Stimulated activated CD8-positive, alpha-beta memory T cell treated with anti-CD3 and anti-CD28 coated beads, Interleukin-15, amount 100 ng/mL, for 24 hours (primary cell): ENCODE results near the gene APOA4.
"Not testable (repeated sequence)": the region's sequence is repeated elsewhere in the genome, so short reads cannot be mapped to it uniquely, and the experiment has no call there.

Experiments
- DNase-seq: peaks from one replicate; pipeline ENCODE4 v3.0.0-alpha.2; 2020; ENCODE audit warnings: low read depth

APOA4 gene

DNA sequence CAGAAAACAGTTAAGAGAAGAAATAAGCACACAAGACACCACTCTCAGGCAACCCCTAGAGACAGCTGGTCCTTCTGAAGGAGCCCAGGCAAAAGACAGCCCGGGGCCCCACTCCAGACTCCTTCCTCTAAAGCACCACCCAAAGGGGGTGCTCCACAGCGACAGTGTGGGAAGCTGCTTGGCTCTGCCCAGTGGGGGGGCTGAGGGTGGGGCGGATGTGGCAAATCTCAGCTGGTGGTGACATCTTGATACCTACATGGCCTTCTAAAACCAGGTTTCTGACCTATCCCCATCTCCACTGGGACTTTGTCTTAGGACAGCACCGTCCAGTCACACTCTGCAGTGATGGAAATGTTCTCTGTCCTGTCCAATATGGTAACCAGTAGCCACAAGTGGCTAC is 24.5 kb upstream of the APOA4 start:
- no peak for DNase-seq

DNA sequence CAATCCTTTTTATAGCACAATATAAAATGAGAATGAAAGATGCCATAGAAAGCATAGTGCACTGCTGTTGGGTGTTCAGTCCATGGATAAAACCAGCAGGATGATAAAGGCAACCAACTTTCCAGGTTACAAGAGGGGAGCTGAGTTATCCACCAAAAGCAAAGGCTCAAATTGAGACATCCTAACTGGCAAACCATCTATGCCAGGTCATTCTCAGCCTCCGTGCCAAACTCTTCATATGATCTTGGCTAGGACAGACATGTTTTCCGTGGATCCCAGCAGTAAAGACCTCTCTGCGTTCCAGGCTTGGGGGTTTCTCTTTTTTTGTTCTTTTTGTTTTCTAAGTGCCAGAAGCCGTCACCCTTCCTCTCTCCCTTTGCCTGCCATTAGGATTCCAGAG is 21.6 kb upstream of the APOA4 start:
- DNase-seq, result no peak

DNA sequence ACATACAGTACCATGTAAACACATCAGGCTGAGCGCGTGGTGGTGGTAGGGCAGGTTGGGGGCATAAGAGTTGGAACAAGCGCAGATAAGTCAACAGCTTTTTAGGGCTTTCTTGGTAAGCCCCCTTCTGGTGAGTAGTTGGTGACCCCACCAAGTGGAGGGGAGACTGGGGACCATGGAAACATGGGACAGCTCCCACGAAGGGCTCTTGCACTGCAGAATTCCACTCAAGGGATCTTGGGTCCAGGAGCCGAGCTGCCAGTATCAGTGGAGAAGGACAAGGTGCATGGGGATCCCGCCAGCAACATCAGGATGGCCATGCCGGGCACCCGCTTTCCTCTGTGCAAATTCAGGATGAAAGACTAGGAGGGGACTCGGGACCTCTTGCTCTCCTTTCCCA is 20.6 kb upstream of the APOA4 start:
- DNase-seq, result no peak

DNA sequence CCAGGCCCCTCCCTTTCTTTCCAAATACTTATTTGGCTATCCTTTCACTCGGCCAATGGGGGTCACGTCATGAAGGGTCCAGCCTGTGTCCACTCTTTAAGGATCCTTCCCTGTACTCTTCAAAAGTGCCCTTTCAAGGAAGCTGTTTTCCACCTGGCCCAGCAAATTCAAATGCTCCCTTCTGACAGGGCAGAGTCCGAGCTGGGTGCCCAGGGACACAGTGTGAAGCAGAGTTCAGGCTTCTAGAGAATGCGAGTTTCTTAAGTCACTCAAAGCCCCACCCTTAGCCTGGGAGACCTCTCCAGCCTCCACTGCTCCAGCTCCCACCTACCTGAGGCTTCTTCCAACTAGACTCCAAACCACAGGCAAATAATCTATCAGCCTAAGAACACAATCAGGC is 19.8 kb upstream of the APOA4 start:
- DNase-seq, result no peak

DNA sequence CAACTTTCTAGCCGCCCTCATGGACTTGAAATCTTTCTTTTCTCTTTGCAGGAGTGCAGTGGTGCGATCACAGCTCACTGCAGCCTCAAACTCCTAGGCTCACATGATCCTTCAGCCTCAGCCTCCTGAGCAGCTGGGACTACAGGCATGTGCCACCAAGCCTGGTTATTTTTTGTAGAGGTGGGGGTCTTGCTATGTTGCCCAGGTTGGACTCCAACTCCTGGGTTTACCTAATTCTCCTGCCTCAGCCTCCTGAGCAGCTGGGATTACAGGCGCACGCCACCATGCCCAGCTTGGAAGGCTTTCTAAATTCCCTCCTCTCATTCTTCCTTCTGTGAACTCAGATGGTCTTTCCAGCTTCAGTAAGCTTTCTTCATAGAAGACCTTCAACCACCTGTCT is 19.0 kb upstream of the APOA4 start:
- DNase-seq, result no peak

DNA sequence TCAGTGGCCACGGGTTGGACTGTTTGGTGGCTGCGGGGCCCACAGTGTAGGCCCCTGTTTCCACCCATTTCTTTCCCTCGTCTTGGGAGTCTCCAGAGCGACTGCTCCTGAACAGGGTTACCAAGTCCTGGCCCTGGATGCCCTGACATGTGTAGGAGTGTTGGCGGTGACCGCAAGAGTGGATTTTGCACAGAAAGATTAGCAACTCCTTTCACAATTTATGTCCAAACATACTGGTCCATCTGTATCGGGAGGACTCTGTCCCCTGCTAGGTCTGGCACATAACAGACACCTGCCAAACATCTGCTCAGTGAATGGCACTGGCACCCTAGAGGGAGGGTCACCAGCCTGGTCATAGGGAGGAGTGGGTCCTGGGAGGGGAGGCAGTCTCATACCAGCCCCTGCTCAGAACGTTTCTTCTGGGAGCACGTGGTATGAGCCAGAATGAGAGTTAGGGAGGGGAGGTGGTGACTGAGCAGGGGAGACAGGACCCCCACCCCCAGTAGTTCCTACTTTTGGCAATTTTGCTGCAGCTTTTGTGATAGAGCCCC is 17.7 kb upstream of the APOA4 start:
- no peak for DNase-seq

DNA sequence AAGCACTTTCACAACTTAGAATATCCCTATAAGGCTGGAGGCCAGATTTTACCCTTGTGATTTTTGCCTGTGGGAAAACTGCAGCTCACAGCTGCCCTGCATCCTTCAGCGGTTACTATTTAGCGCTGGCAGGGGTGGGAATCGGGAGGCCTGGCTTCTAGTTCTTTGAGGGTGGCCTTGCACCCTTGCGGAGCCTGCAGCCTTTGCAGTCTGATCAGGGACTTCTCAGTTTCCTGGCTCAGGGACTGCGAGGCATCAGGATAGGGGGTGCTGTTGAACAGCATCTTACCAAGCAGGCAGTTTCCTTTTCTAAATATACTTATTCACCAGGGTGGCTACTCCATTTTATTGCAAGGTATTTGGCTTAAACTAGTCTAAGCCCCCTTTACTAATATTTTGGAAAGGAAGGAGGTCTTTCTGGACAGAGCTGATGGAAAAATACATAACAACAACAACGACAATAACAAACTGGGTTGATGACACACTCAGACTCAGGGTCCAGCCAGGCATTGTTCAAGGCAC is 17.2 kb upstream of the APOA4 start:
- no peak for DNase-seq

DNA sequence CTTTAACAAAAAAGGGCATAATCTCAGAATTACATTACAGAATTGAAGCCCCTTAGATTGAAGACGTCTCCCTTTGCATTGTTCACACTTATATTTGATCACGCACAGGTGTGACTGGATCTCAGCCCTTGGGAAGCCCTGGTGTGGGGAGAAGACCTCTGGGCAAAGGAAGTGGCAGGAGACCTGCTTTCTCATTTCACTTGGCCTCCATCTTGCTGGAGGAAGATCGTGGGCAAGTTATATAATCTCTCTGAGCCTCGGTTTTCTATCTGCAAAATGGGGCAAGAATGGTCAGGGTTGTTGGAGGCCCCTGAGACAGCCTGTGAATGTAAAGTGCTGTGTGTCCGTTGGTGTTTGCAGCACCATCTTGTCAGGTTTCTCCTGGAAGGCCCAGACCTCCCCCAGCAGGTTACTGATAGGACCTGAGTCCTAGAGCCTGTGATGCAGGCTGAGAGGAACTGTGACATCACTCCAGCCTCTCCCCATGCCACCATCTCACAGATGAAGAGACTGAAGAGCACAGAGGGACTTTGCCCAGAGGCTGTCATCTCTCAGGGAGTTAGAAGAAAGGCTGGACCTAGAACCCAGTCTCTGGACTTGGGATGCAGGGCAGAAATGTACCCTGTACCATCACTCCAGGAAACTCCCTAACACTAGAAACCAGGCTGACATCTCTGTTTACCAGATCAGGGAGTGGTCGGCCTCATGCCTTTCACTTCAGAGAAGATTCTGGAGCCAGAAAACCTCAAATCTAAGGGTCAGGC is 15.4 kb upstream of the APOA4 start:
- DNase-seq, result no peak

DNA sequence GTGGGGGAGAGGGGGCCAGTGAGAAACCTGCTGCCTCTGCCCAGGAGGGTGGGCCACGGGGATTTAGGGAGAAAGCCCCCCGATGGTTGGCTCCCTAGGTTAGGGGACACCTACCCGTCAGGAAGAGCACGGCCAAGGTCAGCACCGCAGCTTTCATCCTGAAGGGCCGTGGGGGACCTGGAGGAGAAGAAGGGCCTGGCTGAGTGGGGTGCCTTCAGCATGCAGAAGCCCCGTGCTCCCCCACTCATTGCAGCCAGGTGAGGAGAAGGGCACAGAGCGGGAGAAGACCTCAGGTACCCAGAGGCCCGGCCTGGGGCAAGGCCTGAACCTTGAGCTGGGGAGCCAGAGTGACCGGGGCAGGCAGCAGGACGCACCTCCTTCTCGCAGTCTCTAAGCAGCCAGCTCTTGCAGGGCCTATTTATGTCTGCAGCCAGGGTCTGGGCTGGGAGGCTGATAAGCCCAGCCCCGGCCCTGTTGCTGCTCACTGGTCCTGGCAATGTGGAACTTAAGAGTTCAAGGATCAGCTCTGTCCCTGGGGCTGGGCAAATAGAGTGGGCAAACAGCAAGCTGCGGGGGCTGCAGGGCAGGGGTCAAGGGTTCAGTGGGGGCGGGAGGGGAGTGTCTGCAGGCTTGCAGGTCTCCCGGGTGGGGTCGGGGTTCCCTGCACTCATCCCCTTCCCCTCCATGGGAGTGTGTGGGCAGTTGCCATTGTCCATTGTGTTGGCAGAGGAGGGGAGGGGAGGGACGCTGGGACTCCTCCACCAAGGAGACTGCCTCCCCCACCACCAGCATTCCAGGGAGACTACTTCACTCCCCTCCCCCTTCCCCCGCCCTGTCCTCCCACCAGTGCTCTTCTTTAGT is 14.4 kb upstream of the APOA4 start, which contains the start of gene APOA1:
APOA1 (minus strand) TSS at position 392 of the 861 bp plus-strand sequence; CDS start at position 157, 235 bp downstream.
- no peak for DNase-seq

DNA sequence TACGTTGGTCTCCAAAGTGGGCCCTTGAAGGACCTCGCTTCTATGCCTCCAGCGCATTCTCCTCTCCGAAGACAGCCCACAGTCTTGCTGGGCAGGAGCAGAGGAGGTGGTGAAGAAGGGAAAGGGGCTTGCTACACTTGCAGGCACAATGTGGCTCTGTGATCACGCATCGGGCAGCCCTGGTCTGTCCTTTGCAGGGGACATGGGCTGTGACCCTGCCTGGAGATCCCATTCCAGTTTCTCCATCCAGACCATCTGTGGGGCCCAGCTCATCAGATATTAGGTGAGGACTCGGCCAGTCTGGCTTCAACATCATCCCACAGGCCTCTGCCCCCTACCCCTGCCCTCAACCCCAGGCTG is 13.5 kb upstream of the APOA4 start:
- DNase-seq, result no peak

DNA sequence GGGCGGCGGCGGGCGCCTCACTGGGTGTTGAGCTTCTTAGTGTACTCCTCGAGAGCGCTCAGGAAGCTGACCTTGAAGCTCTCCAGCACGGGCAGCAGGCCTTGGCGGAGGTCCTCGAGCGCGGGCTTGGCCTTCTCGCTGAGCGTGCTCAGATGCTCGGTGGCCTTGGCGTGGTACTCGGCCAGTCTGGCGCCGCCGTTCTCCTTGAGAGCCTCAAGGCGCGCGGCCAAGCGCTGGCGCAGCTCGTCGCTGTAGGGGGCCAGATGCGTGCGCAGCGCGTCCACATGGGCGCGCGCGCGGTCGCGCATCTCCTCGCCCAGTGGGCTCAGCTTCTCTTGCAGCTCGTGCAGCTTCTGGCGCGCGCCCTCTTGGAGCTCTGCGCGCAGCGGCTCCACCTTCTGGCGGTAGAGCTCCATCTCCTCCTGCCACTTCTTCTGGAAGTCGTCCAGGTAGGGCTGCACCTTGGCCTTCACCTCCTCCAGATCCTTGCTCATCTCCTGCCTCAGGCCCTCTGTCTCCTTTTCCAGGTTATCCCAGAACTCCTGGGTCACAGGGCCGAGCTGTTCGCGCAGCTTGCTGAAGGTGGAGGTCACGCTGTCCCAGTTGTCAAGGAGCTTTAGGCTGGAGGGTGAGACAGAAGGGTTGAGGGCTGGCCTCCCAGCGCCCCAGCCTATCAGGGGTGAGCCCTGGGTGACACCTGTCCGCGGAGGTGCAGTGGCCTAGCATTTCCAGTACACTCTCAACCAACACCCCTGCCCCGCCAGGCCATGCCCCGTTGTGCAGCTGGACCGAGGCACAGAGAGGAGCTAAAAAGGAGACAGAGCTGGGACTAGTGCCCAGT is 12.9 kb upstream of the APOA4 start:
- peak; percentile 47 for DNase-seq

DNA sequence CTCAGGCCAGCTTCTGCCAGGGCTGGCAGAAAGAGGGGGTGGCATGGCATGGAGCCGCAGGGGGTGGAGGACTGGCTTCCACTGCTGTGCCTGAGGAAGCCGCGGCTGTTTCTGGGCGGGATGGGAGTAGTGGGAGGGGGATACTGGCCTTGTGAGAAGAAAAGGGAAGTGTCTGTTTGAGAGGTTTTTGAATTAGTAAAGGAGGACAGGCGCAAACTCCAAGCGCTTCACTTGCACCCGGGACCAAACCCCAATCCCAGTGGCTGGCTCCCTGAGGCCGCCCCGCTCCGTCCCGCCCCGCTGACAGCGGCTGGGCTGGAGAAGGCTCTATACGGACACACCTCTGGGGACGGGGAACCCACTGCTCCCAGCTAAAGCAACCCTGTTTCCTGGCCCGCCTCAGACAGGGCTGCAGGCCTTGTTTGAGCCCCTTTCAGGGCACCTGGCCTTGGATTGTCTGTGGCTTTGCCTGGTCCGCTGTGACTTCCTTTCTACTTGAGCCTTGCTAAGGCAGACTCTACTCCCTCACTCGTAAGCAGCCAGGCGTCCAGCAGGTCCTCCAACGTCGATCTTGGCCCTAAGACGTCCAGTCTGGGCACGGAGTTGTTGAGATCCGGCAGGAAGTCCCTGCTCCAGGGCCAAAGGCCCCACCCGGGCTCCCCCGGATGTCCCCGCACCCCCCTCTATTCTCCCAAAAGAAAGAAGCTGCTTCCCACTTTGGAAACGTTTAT is 12.1 kb upstream of the APOA4 start:
- no peak for DNase-seq

DNA sequence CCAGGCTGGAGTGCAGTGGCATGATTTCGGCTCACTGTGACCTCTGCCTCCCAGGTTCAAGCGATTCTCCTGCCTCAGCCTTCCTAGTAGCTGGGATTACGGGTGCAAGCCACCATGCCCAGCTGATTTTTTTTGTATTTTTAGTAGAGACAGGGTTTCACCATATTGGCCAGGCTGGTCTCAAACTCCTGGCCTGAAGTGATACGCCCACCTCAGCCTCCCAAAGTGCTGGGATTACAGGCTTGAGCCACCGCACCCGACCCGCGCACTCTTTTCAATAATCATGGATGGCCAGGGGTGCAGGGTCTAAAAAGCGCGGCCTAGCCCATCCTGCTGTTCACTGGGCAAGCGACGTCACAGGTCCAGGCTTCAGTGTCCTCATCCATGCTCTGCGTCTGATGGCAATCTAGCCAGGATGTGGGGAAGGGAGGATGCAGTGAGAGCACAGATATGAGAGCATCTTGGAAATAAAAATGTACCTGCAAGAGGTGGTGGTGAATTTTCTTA is 11.5 kb upstream of the APOA4 start:
- DNase-seq, result not testable (repeated sequence)

DNA sequence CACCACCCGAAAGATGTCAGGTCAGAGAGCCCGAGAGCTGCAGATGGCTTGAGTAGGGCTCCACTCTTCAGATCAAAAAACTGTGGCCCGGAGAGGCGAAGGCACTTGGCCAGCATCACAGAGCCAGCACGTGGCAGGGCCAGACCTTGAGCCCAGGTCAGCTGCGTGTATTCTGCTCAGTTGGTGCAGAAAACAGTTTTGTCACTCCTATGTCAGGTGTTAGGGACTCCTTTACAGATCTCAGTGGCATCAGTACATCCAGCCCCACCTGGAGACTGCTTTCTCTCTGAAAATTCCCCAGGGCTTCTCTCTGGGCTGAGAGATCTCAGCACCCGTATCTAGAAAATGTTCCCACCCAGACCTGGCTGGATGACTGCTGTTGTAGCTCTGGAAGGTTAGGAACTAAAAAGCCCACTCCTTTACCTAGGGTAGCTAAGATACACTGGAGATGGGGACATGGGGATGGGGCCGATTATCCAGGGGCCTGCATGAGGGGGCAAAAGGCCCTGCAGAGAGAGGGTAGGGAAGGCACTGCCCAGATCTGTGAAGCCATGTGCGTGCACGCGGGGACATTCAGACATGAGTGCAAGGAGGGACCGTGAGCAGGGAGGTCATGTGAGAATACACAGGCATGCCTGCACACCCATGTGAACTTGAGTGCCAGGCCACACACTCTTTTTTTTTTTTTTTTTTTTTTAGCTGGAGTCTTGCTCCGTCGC is 10.9 kb upstream of the APOA4 start:
- DNase-seq, result no peak

DNA sequence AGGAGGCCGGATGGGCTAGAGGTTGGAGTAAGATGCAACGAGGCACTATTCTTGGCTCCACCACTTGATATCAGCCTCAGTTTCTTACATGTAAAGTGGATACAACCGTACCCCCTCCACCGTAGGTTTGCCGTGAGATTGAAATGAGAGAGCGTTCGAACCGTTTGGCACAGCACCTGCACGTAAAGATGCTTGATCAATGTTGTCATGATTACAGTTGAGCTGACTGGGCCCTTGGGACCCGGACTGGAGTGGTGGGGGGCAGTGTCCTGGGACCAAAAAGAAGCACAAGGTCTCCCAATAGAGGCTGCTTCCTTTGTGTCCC is 10.3 kb upstream of the APOA4 start:
- no peak for DNase-seq

DNA sequence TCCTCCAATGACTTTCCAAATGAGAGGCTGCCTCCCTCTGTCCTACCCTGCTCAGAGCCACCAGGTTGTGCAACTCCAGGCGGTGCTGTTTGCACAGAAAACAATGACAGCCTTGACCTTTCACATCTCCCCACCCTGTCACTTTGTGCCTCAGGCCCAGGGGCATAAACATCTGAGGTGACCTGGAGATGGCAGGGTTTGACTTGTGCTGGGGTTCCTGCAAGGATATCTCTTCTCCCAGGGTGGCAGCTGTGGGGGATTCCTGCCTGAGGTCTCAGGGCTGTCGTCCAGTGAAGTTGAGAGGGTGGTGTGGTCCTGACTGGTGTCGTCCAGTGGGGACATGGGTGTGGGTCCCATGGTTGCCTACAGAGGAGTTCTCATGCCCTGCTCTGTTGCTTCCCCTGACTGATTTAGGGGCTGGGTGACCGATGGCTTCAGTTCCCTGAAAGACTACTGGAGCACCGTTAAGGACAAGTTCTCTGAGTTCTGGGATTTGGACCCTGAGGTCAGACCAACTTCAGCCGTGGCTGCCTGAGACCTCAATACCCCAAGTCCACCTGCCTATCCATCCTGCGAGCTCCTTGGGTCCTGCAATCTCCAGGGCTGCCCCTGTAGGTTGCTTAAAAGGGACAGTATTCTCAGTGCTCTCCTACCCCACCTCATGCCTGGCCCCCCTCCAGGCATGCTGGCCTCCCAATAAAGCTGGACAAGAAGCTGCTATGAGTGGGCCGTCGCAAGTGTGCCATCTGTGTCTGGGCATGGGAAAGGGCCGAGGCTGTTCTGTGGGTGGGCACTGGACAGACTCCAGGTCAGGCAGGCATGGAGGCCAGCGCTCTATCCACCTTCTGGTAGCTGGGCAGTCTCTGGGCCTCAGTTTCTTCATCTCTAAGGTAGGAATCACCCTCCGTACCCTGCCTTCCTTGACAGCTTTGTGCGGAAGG is 9.5 kb upstream of the APOA4 start:
- DNase-seq, result no peak

DNA sequence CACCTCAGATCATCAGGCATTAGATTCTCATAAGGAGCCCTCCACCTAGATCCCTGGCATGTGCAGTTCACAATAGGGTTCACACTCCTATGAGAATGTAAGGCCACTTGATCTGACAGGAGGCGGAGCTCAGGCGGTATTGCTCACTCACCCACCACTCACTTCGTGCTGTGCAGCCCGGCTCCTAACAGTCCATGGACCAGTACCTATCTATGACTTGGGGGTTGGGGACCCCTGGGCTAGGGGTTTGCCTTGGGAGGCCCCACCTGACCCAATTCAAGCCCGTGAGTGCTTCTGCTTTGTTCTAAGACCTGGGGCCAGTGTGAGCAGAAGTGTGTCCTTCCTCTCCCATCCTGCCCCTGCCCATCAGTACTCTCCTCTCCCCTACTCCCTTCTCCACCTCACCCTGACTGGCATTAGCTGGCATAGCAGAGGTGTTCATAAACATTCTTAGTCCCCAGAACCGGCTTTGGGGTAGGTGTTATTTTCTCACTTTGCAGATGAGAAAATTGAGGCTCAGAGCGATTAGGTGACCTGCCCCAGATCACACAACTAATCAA is 8.8 kb upstream of the APOA4 start:
- DNase-seq, result no peak

DNA sequence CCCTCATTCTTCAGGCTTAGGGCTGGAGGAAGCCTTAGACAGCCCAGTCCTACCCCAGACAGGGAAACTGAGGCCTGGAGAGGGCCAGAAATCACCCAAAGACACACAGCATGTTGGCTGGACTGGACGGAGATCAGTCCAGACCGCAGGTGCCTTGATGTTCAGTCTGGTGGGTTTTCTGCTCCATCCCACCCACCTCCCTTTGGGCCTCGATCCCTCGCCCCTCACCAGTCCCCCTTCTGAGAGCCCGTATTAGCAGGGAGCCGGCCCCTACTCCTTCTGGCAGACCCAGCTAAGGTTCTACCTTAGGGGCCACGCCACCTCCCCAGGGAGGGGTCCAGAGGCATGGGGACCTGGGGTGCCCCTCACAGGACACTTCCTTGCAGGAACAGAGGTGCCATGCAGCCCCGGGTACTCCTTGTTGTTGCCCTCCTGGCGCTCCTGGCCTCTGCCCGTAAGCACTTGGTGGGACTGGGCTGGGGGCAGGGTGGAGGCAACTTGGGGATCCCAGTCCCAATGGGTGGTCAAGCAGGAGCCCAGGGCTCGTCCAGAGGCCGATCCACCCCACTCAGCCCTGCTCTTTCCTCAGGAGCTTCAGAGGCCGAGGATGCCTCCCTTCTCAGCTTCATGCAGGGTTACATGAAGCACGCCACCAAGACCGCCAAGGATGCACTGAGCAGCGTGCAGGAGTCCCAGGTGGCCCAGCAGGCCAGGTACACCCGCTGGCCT is 7.2 kb upstream of the APOA4 start:
- no peak for DNase-seq
